PC-3 (cell line): ENCODE results near the gene NARS2.

Experiments used
- CTCF ChIP-seq: fragments of 300-600 bp; sonication (generic); conservative IDR thresholded peaks from 2 replicates; pipeline ENCODE4 v1.5.1; 2017; ENCODE audit warnings: antibody characterized with exemption, low read depth, mild to moderate bottlenecking, low read length
- EZH2 ChIP-seq: fragments of 300-600 bp; sonication (generic); IDR thresholded peaks from one replicate; pipeline ENCODE4 v1.6.1; 2017; ENCODE audit warnings: antibody characterized with exemption, mild to moderate bottlenecking, low read length; ENCODE audit not compliant: unreplicated experiment
- EZH2phosphoT487 ChIP-seq: fragments of 300-600 bp; sonication (generic); IDR thresholded peaks from 2 replicates; pipeline ENCODE4 v1.6.1; 2018; ENCODE audit warnings: mild to moderate bottlenecking, antibody characterized with exemption, low read length, borderline replicate concordance

GRCh38 chr11:78532991-78533390 lies 41.7 kb downstream of the NARS2 start:
- no peak for TF ChIP-seq EZH2
- TF ChIP-seq CTCF: no peak
- TF ChIP-seq EZH2phosphoT487: no peak
